SW480 (cell line): ENCODE results near the gene SCN3A.

Experiments
- DNase-seq: peaks from one replicate; pipeline ENCODE4 v3.0.0-alpha.2; 2016; ENCODE audit warnings: low spot score

The SCN3A gene

GRCh38 chr2:165191096-165191728, 12.6 kb downstream of the SCN3A start:
- no peak for DNase-seq

GRCh38 chr2:165185633-165186032, 18.2 kb downstream of the SCN3A start:
- no peak for DNase-seq

- DNase-seq, result no peak
Measured at GRCh38 chr2:165182029-165182428, 21.8 kb downstream of the SCN3A start.

GRCh38 chr2:165176780-165177179, 27.1 kb downstream of the SCN3A start:
- no peak for DNase-seq

GRCh38 chr2:165173215-165173614, 30.6 kb downstream of the SCN3A start:
- no peak for DNase-seq

- no peak for DNase-seq
Measured at GRCh38 chr2:165164201-165164600, 39.6 kb downstream of the SCN3A start.

- no peak for DNase-seq
Measured at GRCh38 chr2:165163761-165164160, 40.1 kb downstream of the SCN3A start.

GRCh38 chr2:165162466-165162865, 41.4 kb downstream of the SCN3A start:
- DNase-seq, result no peak

- DNase-seq, result no peak
Measured at GRCh38 chr2:165161510-165161909, 42.3 kb downstream of the SCN3A start.

- DNase-seq, result no peak
Measured at GRCh38 chr2:165157160-165157559, 46.7 kb downstream of the SCN3A start.

- DNase-seq, result no peak
Measured at GRCh38 chr2:165155152-165155551, 48.7 kb downstream of the SCN3A start.

- DNase-seq, result no peak
Measured at GRCh38 chr2:165149439-165149838, 54.4 kb downstream of the SCN3A start.

- DNase-seq, result no peak
Measured at GRCh38 chr2:165147186-165148045, 56.4 kb downstream of the SCN3A start.

GRCh38 chr2:165144315-165144714, 59.5 kb downstream of the SCN3A start:
- DNase-seq, result no peak

- no peak for DNase-seq
Measured at GRCh38 chr2:165141601-165142354, 62.1 kb downstream of the SCN3A start.

GRCh38 chr2:165126244-165126643, 77.6 kb downstream of the SCN3A start:
- no peak for DNase-seq

- no peak for DNase-seq
Measured at GRCh38 chr2:165122521-165122920, 81.3 kb downstream of the SCN3A start.

- DNase-seq, result no peak
Measured at GRCh38 chr2:165120740-165121467, 82.9 kb downstream of the SCN3A start.

GRCh38 chr2:165115258-165115657, 88.6 kb downstream of the SCN3A start:
- no peak for DNase-seq

GRCh38 chr2:165114346-165114939, 89.4 kb downstream of the SCN3A start:
- DNase-seq, result peak; percentile 37

GRCh38 chr2:165113414-165113813, 90.4 kb downstream of the SCN3A start:
- DNase-seq, result no peak

- no peak for DNase-seq
Measured at GRCh38 chr2:165112789-165113188, 91.1 kb downstream of the SCN3A start.
